NCI-H748 (cell line): Measurements from ENCODE around the gene MLLT3.

Source experiments
- DNase-seq: peaks from one replicate; lab custom pipeline; 2025; ENCODE audit not compliant: unreplicated experiment; lab: John Stamatoyannopoulos, UW

Gene MLLT3

GRCh38 chr9:20630241-20630943, 8.1 kb upstream of the MLLT3 start:
- no peak for DNase-seq

GRCh38 chr9:20625003-20625349, 2.7 kb upstream of the MLLT3 start:
- no peak for DNase-seq

- peak; percentile 87 for DNase-seq
Observed at GRCh38 chr9:20624201-20625002, 2.1 kb upstream of the MLLT3 start.

- DNase-seq: peak; percentile 53
Observed at GRCh38 chr9:20623748-20624124, 1.4 kb upstream of the MLLT3 start.

- peak; percentile 66 for DNase-seq
Observed at GRCh38 chr9:20623021-20623747, 885 bp upstream of the MLLT3 start.

GRCh38 chr9:20621471-20622329, 599 bp downstream of the MLLT3 start:
- DNase-seq: peak; percentile 87

- DNase-seq: peak; percentile 67
Observed at GRCh38 chr9:20620650-20621470, 1.4 kb downstream of the MLLT3 start.

GRCh38 chr9:20619487-20620200, 2.7 kb downstream of the MLLT3 start:
- peak; percentile 75 for DNase-seq

- peak; percentile 88 for DNase-seq
Observed at GRCh38 chr9:20618361-20618802, 3.9 kb downstream of the MLLT3 start.

- DNase-seq: no peak
Observed at GRCh38 chr9:20616808-20617207, 5.5 kb downstream of the MLLT3 start.

GRCh38 chr9:20614602-20615216, 7.6 kb downstream of the MLLT3 start:
- DNase-seq: no peak

GRCh38 chr9:20611691-20612287, 10.5 kb downstream of the MLLT3 start:
- DNase-seq: no peak

- DNase-seq: no peak
Observed at GRCh38 chr9:20610591-20610990, 11.7 kb downstream of the MLLT3 start.

GRCh38 chr9:20608582-20608981, 13.7 kb downstream of the MLLT3 start:
- DNase-seq: no peak

GRCh38 chr9:20606652-20607051, 15.6 kb downstream of the MLLT3 start:
- DNase-seq: peak; percentile 16

GRCh38 chr9:20604562-20604961, 17.7 kb downstream of the MLLT3 start:
- no peak for DNase-seq

GRCh38 chr9:20603524-20604268, 18.6 kb downstream of the MLLT3 start:
- DNase-seq: peak; percentile 39

- no peak for DNase-seq
Observed at GRCh38 chr9:20601292-20601691, 21.0 kb downstream of the MLLT3 start.
